ENCODE data around the gene AIFM2. TPM values are rescaled to one million over a fixed set of nuclear protein-coding genes. Genes with fewer than 3 reads are reported as not detected.

The AIFM2 gene
- total RNA-seq, 1 experiment from 2014 or later, result 16.6 TPM

- DNase-seq (ENCODE audit: low read depth, low spot score), result no peak
- Histone ChIP-seq H3K9me3 (ENCODE audit: control insufficient read depth, insufficient read depth, low read depth, low read length) (no peaks in the 10 kb centered on the region), H3K4me1 (ENCODE audit: control insufficient read depth, insufficient read depth, low read length) (peaks cover 28% of the 10 kb centered on the region), H3K27me3 (ENCODE audit: control insufficient read depth, insufficient read depth, low read length) (no peaks in the 10 kb centered on the region), H3K36me3 (ENCODE audit: control insufficient read depth, insufficient read depth, low read length) (peaks cover 9% of the 10 kb centered on the region; the same call in 1 of the 2 replicates), H3K27ac (ENCODE audit: low read length) (no peak overlapping the region), H3K4me3 (ENCODE audit: low read depth in 2 of 2, low read length in 2 of 2) (no peak overlapping the region)
- POLR2A ChIA-PET, result no interaction called here
- CTCF ChIA-PET, result no interaction called here
- no TSS peak for BruUV-seq (replicated peaks)
- intact Hi-C loops (cut with micrococcal nuclease; ENCODE audit: unreplicated experiment), result no loop called here
- ATAC-seq, result no peak
- TF ChIP-seq POLR2AphosphoS5 (IDR thresholded peaks at IDR 0.05; ENCODE audit: low read depth, low read length), result no peak
- TF ChIP-seq CTCF (IDR thresholded peaks at IDR 0.05), result no peak
- TF ChIP-seq SIN3A (IDR thresholded peaks at IDR 0.05; ENCODE audit: borderline replicate concordance, insufficient read depth, low read depth, low read length), result no peak
- TF ChIP-seq REST (IDR thresholded peaks at IDR 0.05; ENCODE audit: insufficient read depth in 1 of 2, low read depth in 2 of 2, low read length in 1 of 2), result no peak
- no peak for TF ChIP-seq TCF7L2 (IDR thresholded peaks at IDR 0.05; ENCODE audit: low read depth, low read length)
- in situ Hi-C loops (cut with HindIII; ENCODE audit: low pct_unique_long_range_greater_than_20kb, low sequenced_read_pairs), result no loop called here
Measured at GRCh38 chr10:70167246-70167645, 34.6 kb upstream of the AIFM2 start.

DNA sequence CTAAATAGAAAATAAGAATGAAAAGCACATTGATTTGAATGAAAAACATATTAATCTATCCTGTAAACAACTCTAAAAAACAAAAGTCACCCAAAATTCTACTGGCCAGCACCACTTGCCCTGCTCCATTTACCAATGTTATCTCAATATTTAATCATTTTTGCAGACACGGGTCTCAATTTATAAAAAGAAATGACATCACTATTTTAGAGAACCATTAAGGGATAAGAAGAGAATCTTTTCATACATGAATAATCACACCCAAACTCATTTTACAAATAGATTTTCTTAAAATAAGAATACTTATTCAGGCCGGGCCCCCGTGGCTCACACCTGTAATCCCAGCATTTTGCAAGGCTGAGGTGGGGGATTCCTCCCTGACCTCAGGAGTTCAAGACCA is 33.8 kb upstream of the AIFM2 start:
- no peak overlapping the region for H3K4me3 ChIP-seq (ENCODE audit: low read depth in 2 of 2, low read length in 2 of 2)
- H3K36me3 ChIP-seq (ENCODE audit: control insufficient read depth, insufficient read depth, low read length), result peaks cover 9% of the 10 kb centered on the region; the same call in 1 of the 2 replicates
- H3K27me3 ChIP-seq (ENCODE audit: control insufficient read depth, insufficient read depth, low read length), result no peaks in the 10 kb centered on the region
- ChIA-PET POLR2A (no interaction called here), CTCF (no interaction called here)
- ATAC-seq (no peak), DNase-seq (ENCODE audit: low read depth, low spot score) (no peak)
- peaks cover 28% of the 10 kb centered on the region for H3K4me1 ChIP-seq (ENCODE audit: control insufficient read depth, insufficient read depth, low read length)
- TF ChIP-seq SIN3A (IDR thresholded peaks at IDR 0.05; ENCODE audit: borderline replicate concordance, insufficient read depth, low read depth, low read length) (no peak), REST (IDR thresholded peaks at IDR 0.05; ENCODE audit: insufficient read depth in 1 of 2, low read depth in 2 of 2, low read length in 1 of 2) (no peak), POLR2AphosphoS5 (IDR thresholded peaks at IDR 0.05; ENCODE audit: low read depth, low read length) (no peak), CTCF (IDR thresholded peaks at IDR 0.05) (no peak), TCF7L2 (IDR thresholded peaks at IDR 0.05; ENCODE audit: low read depth, low read length) (no peak)
- intact Hi-C loops (cut with micrococcal nuclease; ENCODE audit: unreplicated experiment), result no loop called here
- in situ Hi-C loops (cut with HindIII; ENCODE audit: low pct_unique_long_range_greater_than_20kb, low sequenced_read_pairs), result no loop called here
- no peaks in the 10 kb centered on the region for H3K9me3 ChIP-seq (ENCODE audit: control insufficient read depth, insufficient read depth, low read depth, low read length)
- no TSS peak for BruUV-seq (replicated peaks)
- H3K27ac ChIP-seq (ENCODE audit: low read length), result no peak overlapping the region

Data from Panc1 (cell line).